GM19351 (cell line): ENCODE results near the gene ADARB2.
"Not testable (repeated sequence)": the region's sequence is repeated elsewhere in the genome, so short reads cannot be mapped to it uniquely, and the experiment has no call there.

Source experiments
- ATAC-seq: cut with Tn5 transposase; IDR thresholded peaks from one replicate; pipeline ENCODE4 v1.9.1; 2021; ENCODE audit warnings: mild to moderate bottlenecking, moderate library complexity; ENCODE audit not compliant: unreplicated experiment

The ADARB2 gene

GRCh38 chr10:1416456-1417037 is 320.8 kb downstream of the ADARB2 start:
- ATAC-seq: no peak

- no peak for ATAC-seq
Observed at GRCh38 chr10:1414893-1415292, 322.4 kb downstream of the ADARB2 start.

GRCh38 chr10:1414346-1414745 is 323.0 kb downstream of the ADARB2 start:
- ATAC-seq: not testable (repeated sequence)

DNA sequence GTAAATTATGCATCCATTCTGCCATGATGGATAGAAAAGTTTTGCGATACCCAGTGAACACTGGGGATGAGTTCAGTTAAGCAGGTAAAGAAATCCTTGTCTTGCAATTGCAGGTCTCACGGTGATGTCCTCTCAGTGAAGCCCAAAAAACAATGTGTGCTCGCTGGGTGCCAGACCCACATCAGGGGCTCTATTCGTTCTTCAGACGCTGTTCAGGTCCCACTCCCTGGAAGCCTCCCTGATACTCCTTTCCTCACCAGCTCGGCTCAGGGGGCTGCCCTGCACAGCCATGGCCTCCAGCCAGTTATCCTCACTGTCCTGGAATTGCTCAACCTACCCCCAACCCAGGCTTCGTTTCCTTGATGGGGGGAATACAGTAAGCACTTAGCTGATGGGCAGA is 323.5 kb downstream of the ADARB2 start:
- no peak for ATAC-seq

- no peak for ATAC-seq
Observed at GRCh38 chr10:1413256-1413655, 324.1 kb downstream of the ADARB2 start.

- ATAC-seq: no peak
Observed at GRCh38 chr10:1412531-1413189, 324.7 kb downstream of the ADARB2 start.

- no peak for ATAC-seq
Observed at GRCh38 chr10:1411956-1412355, 325.4 kb downstream of the ADARB2 start.

DNA sequence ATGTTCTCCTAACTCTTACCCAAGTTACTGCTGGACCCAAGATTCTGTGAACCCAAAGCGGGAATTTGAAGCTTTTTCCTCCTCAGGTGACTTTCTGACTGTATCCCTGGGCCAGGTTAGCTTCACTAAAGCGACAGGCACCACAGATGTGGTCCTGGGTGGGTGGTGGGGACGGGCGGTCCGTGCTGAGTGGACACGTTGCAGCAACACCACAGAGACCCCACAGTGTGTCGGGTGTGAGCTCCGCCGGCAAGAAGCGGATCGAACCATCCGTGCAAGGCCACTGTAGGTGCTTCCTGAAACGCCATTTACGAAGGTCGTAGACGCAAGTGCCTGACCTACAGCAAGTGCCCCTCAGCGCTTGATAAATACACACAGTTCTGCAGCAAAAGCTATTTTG is 325.9 kb downstream of the ADARB2 start:
- ATAC-seq: no peak

DNA sequence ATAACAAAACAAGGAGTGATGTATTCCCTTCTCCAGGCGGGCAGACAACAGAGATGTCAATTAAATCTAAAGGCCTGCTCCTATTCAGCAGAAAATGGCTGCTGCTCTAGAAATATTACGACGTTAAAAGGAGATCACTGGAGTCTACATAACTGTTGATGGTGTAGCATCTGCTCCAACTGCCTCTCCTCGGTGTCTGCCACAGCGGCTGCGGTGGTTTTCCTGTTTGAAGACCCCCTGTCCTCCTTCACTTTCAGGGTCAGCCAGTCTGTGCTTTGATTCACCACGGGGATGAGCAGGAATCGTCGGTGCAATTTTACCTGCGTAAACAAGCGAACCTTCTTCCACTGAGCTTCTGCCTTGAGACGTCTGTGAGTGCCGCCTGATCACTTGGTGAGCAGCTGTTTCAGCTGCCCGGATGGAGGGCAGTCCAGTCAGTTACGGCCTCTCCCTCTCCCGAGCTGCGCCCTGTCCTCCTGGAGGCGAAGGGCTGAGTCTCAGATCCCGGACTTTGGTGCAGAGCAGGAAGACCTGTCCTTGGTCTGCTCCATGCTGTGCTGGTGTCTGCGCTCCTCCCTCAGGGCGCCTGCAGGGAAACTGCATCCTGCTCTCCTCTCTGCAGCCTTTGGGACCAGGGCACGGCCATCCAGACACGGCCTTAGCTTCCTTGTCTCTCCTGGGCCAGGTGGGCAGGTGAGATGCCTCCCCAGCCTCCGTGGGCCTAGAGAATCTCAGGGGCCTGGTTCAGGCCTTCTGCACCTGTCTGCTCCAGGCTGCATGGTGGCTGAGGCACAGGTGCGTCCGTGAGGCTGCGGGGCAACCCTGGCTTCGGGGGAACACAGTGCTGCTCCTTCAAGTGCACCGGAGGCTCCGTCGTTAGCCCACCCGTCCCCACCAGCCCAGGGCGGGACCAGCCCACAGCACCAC is 326.6 kb downstream of the ADARB2 start:
- ATAC-seq: no peak

DNA sequence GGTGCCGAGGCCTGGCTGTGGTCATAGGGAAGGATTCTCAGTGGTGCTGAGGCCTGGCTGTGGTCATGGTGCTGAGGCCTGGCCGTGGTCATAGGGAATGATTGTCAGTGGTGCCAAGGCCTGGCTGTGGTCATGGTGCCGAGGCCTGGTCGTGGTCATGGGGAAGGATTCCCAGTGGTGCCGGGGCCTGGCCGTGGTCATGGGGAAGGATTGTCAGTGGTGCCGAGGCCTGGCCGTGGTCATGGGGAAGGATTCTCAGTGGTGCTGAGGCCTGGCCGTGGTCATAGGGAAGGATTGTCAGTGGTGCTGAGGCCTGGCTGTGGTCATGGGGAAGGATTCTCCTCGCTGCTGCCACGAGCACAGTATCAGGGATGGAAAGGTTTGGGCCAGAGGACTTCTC is 327.3 kb downstream of the ADARB2 start:
- ATAC-seq: no peak

GRCh38 chr10:1409392-1409791 is 327.9 kb downstream of the ADARB2 start:
- no peak for ATAC-seq

GRCh38 chr10:1408651-1409367 is 328.5 kb downstream of the ADARB2 start:
- no peak for ATAC-seq

DNA sequence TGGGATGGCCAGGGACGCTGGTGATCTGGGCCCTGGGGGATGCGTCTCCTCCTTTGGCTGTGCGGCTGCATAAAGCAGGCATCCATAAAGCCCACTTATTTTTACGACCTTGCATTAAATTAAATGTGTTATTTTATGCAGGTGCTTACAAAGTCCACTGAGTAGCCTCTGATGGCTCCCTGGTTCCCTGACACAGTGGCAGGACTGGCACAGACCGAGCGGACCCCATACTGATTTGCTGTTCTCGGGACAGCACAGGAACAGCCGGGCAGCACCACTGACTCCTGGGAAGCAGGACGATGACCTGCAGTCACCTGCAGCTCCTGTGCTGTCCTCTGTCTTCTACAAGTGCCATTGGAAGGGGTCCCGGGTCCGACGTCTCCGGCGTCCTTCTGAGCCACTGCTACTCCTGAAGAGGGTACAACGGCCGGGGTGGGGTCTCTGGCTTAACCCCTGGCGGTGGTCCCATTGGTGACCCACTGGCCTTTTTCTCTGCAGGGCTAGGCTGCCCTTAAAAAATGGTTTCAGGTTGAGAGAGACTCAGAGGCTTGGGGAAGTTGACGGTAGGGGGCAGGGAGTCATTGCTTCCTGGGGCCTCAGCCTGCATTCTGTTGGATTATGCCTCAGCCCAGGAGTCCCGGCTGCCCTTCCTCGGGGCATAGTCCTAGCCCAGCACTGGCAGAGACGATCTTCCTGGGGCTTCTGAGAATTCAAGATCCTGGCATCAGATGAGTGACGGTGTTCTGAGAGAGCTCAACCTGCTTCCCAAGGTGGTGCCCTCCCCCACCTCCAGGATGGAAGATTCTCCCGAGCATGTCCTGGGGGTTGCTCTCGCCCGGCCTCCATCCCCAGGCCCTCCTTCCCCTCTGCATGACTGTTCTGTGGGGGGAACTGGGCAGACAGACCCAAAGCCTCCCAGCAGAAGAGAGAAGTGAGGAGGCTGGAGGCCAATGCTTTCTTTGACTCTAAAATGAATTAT is 330.1 kb downstream of the ADARB2 start:
- no peak for ATAC-seq

- no peak for ATAC-seq
Observed at GRCh38 chr10:1406132-1406966, 331.0 kb downstream of the ADARB2 start.

GRCh38 chr10:1404323-1405260 is 332.7 kb downstream of the ADARB2 start:
- no peak for ATAC-seq

GRCh38 chr10:1403508-1404322 is 333.6 kb downstream of the ADARB2 start:
- ATAC-seq: no peak

DNA sequence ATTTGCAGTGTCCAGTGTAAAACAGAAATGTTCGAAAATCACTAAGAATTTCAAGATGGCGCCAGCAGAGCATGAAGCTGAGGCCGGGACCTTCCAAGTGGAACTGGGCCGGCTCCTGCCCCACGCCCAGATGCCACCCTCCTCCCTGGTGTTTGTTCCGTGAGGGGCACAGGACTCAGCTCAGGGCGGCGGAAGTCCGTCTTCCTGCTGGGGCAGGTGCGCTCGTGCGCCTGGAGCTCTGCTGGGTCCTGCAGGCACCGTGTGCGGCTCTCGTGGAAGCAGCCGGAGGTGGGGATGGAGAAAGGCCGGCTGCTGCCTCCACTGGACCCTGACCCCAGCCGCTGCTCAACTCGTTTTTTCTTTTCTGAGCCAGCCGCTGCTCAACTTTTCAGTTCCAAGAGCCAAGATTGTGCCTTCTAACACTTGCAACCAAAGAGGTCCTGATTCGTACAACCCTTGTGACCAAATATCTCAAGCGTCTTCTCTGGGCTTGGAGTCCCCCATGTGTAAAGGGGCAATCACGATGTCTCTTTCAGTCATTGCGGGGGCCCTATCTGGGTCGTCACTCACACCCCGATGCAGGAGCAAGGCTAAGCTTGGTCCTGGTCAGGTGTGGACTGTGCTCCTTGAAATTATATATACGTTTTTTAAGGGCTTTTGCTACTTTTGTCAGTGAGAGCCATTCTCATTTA is 334.4 kb downstream of the ADARB2 start:
- ATAC-seq: no peak
